DND-41 (cell line): ENCODE measurements around the gene ZNF740.

Experiments
- ATAC-seq: fragments of 200-7000 bp; cut with Tn5 transposase; 3 replicates; pipeline ENCODE4 v1.9.1; 2021; ENCODE audit warnings: low read depth; ENCODE audit not compliant: insufficient read depth
- DNase-seq: peaks from one replicate; pipeline ENCODE4 v3.0.0-alpha.2; 2020
- H2AFZ ChIP-seq: 2 replicates; pipeline ENCODE4 v1.6.0; 2012; ENCODE audit warnings: low read depth, low read length
- H3K27ac ChIP-seq: 2 replicates; pipeline ENCODE4 v1.5.1; 2012; ENCODE audit warnings: low read length, inconsistent platforms
- H3K27me3 ChIP-seq: fragments of 200-600 bp; sonication (generic); 2 replicates; pipeline ENCODE4 v1.6.0; 2012; ENCODE audit warnings: low read length, mild to moderate bottlenecking, inconsistent platforms; ENCODE audit not compliant: insufficient read depth, poor library complexity
- H3K36me3 ChIP-seq: 2 replicates; pipeline ENCODE4 v1.5.1; 2012; ENCODE audit warnings: low read length, inconsistent platforms; ENCODE audit not compliant: insufficient read depth
- H3K4me1 ChIP-seq: 2 replicates; pipeline ENCODE4 v1.5.1; 2012; ENCODE audit warnings: mild to moderate bottlenecking, low read length; ENCODE audit not compliant: insufficient read depth
- H3K4me2 ChIP-seq: 2 replicates; pipeline ENCODE4 v1.6.0; 2012; ENCODE audit warnings: mild to moderate bottlenecking, moderate library complexity, low read length, inconsistent platforms; ENCODE audit not compliant: insufficient read depth
- H3K4me3 ChIP-seq, 2 experiments: fragments of 200-600 bp in 1 of 2; shearing (Covaris generic) in 1 of 2; 2 replicates each; pipeline ENCODE4 v1.5.1; 2012 to 2016; ENCODE audit warnings: inconsistent platforms in 2 of 2, low read length in 2 of 2, mild to moderate bottlenecking in 2 of 2, low read depth in 1 of 2, moderate library complexity in 1 of 2
- H3K79me2 ChIP-seq: 2 replicates; pipeline ENCODE4 v1.6.0; 2012; ENCODE audit warnings: low read length, inconsistent platforms; ENCODE audit not compliant: insufficient read depth
- H3K9ac ChIP-seq: 2 replicates; pipeline ENCODE4 v1.6.0; 2012; ENCODE audit warnings: low read depth, mild to moderate bottlenecking, inconsistent platforms, low read length, moderate library complexity
- H3K9me3 ChIP-seq: 2 replicates; pipeline ENCODE4 v1.5.1; 2012; ENCODE audit warnings: low read length, moderate library complexity, mild to moderate bottlenecking, inconsistent platforms; ENCODE audit not compliant: insufficient read depth, severe bottlenecking
- H4K20me1 ChIP-seq: 2 replicates; pipeline ENCODE4 v1.6.0; 2012; ENCODE audit warnings: low read length; ENCODE audit not compliant: insufficient read depth
- CTCF ChIP-seq: IDR thresholded peaks from 2 replicates; pipeline ENCODE4 v1.5.1; 2012; ENCODE audit warnings: borderline replicate concordance, low read length, moderate library complexity, mild to moderate bottlenecking; ENCODE audit not compliant: poor library complexity, severe bottlenecking; ENCODE audit errors: extremely low read depth
- EZH2 ChIP-seq: IDR thresholded peaks from 3 replicates; pipeline ENCODE4 v1.6.1; 2012; ENCODE audit warnings: borderline replicate concordance, low read depth, mild to moderate bottlenecking, moderate library complexity, low read length, inconsistent platforms; ENCODE audit not compliant: severe bottlenecking

The ZNF740 gene

DNA sequence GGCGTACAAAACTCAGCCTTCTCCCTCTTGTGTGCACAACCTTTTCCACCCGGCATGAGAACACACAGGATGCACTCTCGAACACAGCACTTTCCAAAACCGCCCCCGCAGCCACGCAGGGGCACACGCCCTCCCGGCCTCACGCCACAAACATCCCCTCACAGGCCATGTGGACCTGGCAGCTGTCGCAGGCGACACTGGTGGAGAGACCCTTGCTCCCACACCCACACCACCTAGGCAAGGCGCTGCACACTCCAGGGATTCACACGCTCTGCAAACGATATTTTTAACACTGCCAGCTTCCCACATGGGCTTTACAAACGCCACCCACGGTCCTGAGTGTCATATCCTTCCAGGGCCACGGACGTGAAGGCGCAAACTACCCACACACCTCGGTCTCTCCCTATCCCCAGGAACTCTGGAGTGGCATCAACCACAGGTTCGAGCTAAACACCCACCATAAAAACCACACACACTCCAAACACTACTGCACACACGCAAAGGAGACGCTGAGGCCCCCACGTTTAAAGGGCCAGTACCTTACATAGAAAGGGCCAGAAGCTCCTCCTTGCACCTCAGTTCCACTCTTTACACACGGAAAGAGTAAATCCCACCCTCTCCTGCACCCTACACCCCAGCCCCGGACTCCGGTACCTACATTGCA lies 38.9 kb downstream of the ZNF740 start:
- H3K27ac ChIP-seq: no peak overlapping the region
- DNase-seq (no peak), ATAC-seq (no peak)
- H2AFZ ChIP-seq: no peak overlapping the region
- H4K20me1 ChIP-seq: no peaks in the 10 kb centered on the region
- no peaks in the 10 kb centered on the region for H3K79me2 ChIP-seq
- peak overlapping the region in 1 of 2 experiments; percentile 82; a peak in 2 of 4 replicates for H3K4me3 ChIP-seq
- peaks cover 18% of the 10 kb centered on the region for H3K27me3 ChIP-seq
- peaks cover 45% of the 10 kb centered on the region for H3K4me1 ChIP-seq
- TF ChIP-seq EZH2 (peak; percentile 91), CTCF (no peak)
- peak overlapping the region; percentile 67; the same call in 1 of the 2 replicates for H3K9ac ChIP-seq
- H3K9me3 ChIP-seq: no peaks in the 10 kb centered on the region
- H3K36me3 ChIP-seq: no peaks in the 10 kb centered on the region
- peak overlapping the region; percentile 93 for H3K4me2 ChIP-seq

- H2AFZ ChIP-seq: peak overlapping the region; percentile 94
- no peaks in the 10 kb centered on the region for H3K36me3 ChIP-seq
- ATAC-seq: peak; percentile 47
- DNase-seq: peak; percentile 63
- H3K79me2 ChIP-seq: no peaks in the 10 kb centered on the region
- peak; percentile 6 for TF ChIP-seq EZH2
- TF ChIP-seq CTCF: no peak
- H3K4me1 ChIP-seq: peaks cover 50% of the 10 kb centered on the region
- H3K9ac ChIP-seq: peak overlapping the region; percentile 67
- H3K27ac ChIP-seq: peak overlapping the region; percentile 62
- H3K9me3 ChIP-seq: no peaks in the 10 kb centered on the region
- peak overlapping the region; percentile 29 to 82; a peak in 3 of 4 replicates for H3K4me3 ChIP-seq
- peaks cover 18% of the 10 kb centered on the region for H3K27me3 ChIP-seq
- no peaks in the 10 kb centered on the region for H4K20me1 ChIP-seq
- H3K4me2 ChIP-seq: peak overlapping the region; percentile 93
Observed at GRCh38 chr12:53219956-53220693, 39.6 kb downstream of the ZNF740 start.

- Histone ChIP-seq H3K4me3 (peak overlapping the region; percentile 35 to 82; a peak in 3 of 4 replicates), H3K27ac (peak overlapping the region; percentile 81), H3K79me2 (no peaks in the 10 kb centered on the region), H2AFZ (peak overlapping the region; percentile 94), H3K27me3 (peaks cover 18% of the 10 kb centered on the region), H3K4me1 (peaks cover 50% of the 10 kb centered on the region), H3K9me3 (no peaks in the 10 kb centered on the region), H3K4me2 (peak overlapping the region; percentile 93), H4K20me1 (no peaks in the 10 kb centered on the region), H3K36me3 (no peaks in the 10 kb centered on the region), H3K9ac (peak overlapping the region; percentile 67)
- DNase-seq (peak; percentile 83), ATAC-seq (peak; percentile 80)
- TF ChIP-seq CTCF (no peak), EZH2 (no peak)
Observed at GRCh38 chr12:53220694-53221202, 40.2 kb downstream of the ZNF740 start.
